A549 treated with AZD9567 at 1 μM for 4 hours (cell line): ENCODE measurements around the gene SFXN3. TPM values are rescaled to one million over a fixed set of nuclear protein-coding genes. Genes with fewer than 3 reads are reported as not detected.

Experiments
- total RNA-seq: library from RNA; stranded (reverse); fragments of 200-300 nt; extraction: Qiagen RNA extraction; gene quantifications from 5 replicates; pipeline ENCODE4 v1.2.3, GENCODE V29; 2022; ENCODE audit not compliant: insufficient read depth

Gene SFXN3
- 36.8 to 47.7 TPM (median 45.4 TPM) in 5 replicates for total RNA-seq

GRCh38 chr10:101031128-101031795, at the start of gene SFXN3, which contains the start of gene PDZD7:
SFXN3 (plus strand) TSS chr10:101031234; CDS start chr10:101034695, 3,461 bp downstream.
PDZD7 (minus strand) TSS chr10:101031129; CDS start chr10:101030219, 910 bp downstream.

GRCh38 chr10:100986952-100987684, 43.9 kb upstream of the SFXN3 start, which contains the start of the genes MRPL43 and TWNK:
MRPL43 (minus strand) TSS chr10:100987497; CDS start chr10:100987443, 54 bp downstream.
TWNK (plus strand) TSS chr10:100987543; CDS start chr10:100988211, 668 bp downstream.

GRCh38 chr10:100999742-101000126, 31.3 kb upstream of the SFXN3 start, which contains the start of gene LZTS2:
LZTS2 (plus strand) TSS chr10:100999808; CDS start chr10:101002539, 2,731 bp downstream.

GRCh38 chr10:101061624-101062231, 30.7 kb downstream of the SFXN3 start, which contains the start of gene KAZALD1:
KAZALD1 (plus strand) TSS chr10:101061989; CDS start chr10:101062593, 604 bp downstream.

Other genes with a start within 250 kb of the SFXN3 start
- 8.7 to 11.4 TPM (median 10.2 TPM) in 5 replicates for gene SLF2, start 118.3 kb upstream of the SFXN3 start, total RNA-seq
- 7.4 to 11.0 TPM (median 7.9 TPM) in 5 replicates for gene SEMA4G, start 61.7 kb upstream of the SFXN3 start, total RNA-seq
- gene MRPL43, start 43.7 kb upstream of the SFXN3 start, total RNA-seq, result 54.7 to 98.8 TPM (median 94.2 TPM) in 5 replicates
- gene TWNK, start 43.7 kb upstream of the SFXN3 start, total RNA-seq, result 37.7 to 43.8 TPM (median 40.0 TPM) in 5 replicates
- 24.4 to 42.4 TPM (median 40.1 TPM) in 5 replicates for gene LZTS2, start 31.4 kb upstream of the SFXN3 start, total RNA-seq
- gene PDZD7, start 105 bp upstream of the SFXN3 start, total RNA-seq, result 0.73 to 1.1 TPM (median 1.0 TPM) in 4 of 5 replicates, not detected in the other
- gene KAZALD1, start 30.8 kb downstream of the SFXN3 start, total RNA-seq, result 2.1 to 3.1 TPM (median 2.6 TPM) in 4 of 5 replicates, not detected in the other
- gene TLX1, start 100.1 kb downstream of the SFXN3 start, total RNA-seq, result not detected in 5 replicates
- not detected in 5 replicates for gene LBX1, start 198.2 kb downstream of the SFXN3 start, total RNA-seq